SK-N-SH (cell line): Measurements from ENCODE around the gene OR52E8. TPM values are rescaled to one million over a fixed set of nuclear protein-coding genes. Genes with fewer than 3 reads are reported as not detected.

Experiments
- CTCF ChIA-PET: fragments of 300-600, 350-600 bp; formaldehyde crosslinking; extraction: SDS; loops from one replicate; lab custom pipeline; 2021; lab: Yijun Ruan, JAX
- POLR2A ChIA-PET: fragments of 350-600 bp; sonication (Branson Sonifier 250); formaldehyde crosslinking; extraction: SDS; loops from one replicate; lab custom pipeline; 2020; ENCODE audit warnings: antibody characterized with exemption, inconsistent platforms; lab: Yijun Ruan, JAX
- DNase-seq: peaks from one replicate; pipeline ENCODE4 v3.0.0; 2012
- H2AFZ ChIP-seq: fragments of 200-600 bp; sonication (generic); 2 replicates; pipeline ENCODE4 v1.8.1; 2016; ENCODE audit warnings: antibody characterized with exemption, mild to moderate bottlenecking, low read depth
- H3F3A ChIP-seq: fragments of 200-600 bp; sonication (generic); replicated peaks from 2 replicates; pipeline ENCODE3; 2016; ENCODE audit warnings: antibody characterized with exemption, mild to moderate bottlenecking; ENCODE audit not compliant: insufficient read depth
- H3K27ac ChIP-seq, 2 experiments: fragments of 200-500 bp in 1 of 2; fragments of 200-600 bp in 1 of 2; sonication (Bioruptor generic) in 1 of 2; sonication (generic), shearing (Covaris generic) in 1 of 2; 2 replicates each; pipeline versions ENCODE4 v1.5.1 to v1.6.1; 2014 to 2016; ENCODE audit warnings: low read depth in 2 of 2, inconsistent platforms in 1 of 2, low read length in 1 of 2, mild to moderate bottlenecking in 1 of 2, mixed read lengths in 1 of 2
- H3K27me3 ChIP-seq: fragments of 200-600 bp; sonication (generic), shearing (Covaris generic); 2 replicates; pipeline ENCODE4 v1.6.1; 2016; ENCODE audit warnings: mixed run types; ENCODE audit not compliant: insufficient read depth
- H3K36me3 ChIP-seq, 2 experiments: fragments of 200-500 bp in 1 of 2; fragments of 200-600 bp in 1 of 2; sonication (Bioruptor generic) in 1 of 2; sonication (generic) in 1 of 2; replicated peaks in 1 of 2; 2 replicates each; pipeline versions ENCODE3 to v1.5.1; 2014 to 2016; ENCODE audit warnings: low read length in 1 of 2, mild to moderate bottlenecking in 1 of 2; ENCODE audit not compliant: insufficient read depth in 2 of 2, control insufficient read depth in 1 of 2
- H3K4me1 ChIP-seq, 2 experiments: fragments of 200-500 bp in 1 of 2; fragments of 200-600 bp in 1 of 2; sonication (Bioruptor generic) in 1 of 2; sonication (generic), shearing (Covaris generic) in 1 of 2; 2 replicates each; pipeline versions ENCODE4 v1.5.1 to v1.6.1; 2014 to 2016; ENCODE audit warnings: low read depth in 1 of 2, low read length in 1 of 2, mixed run types in 1 of 2; ENCODE audit not compliant: insufficient read depth in 2 of 2, control insufficient read depth in 1 of 2
- H3K4me2 ChIP-seq: fragments of 200-600 bp; sonication (generic), shearing (Covaris generic); 2 replicates; pipeline ENCODE4 v1.6.1; 2017; ENCODE audit warnings: mixed run types
- H3K4me3 ChIP-seq, 2 experiments: fragments of 200-500 bp in 1 of 2; fragments of 200-600 bp in 1 of 2; sonication (Bioruptor generic) in 1 of 2; sonication (generic), shearing (Covaris generic) in 1 of 2; 2 replicates each; pipeline versions ENCODE4 v1.5.1 to v1.8.1; 2014 to 2016; ENCODE audit warnings: low read depth in 2 of 2, inconsistent platforms in 1 of 2, low read length in 1 of 2, mild to moderate bottlenecking in 1 of 2, mixed read lengths in 1 of 2, moderate library complexity in 1 of 2
- H3K79me2 ChIP-seq: fragments of 200-600 bp; sonication (generic); 2 replicates; pipeline ENCODE4 v1.8.1; 2017; ENCODE audit warnings: mild to moderate bottlenecking; ENCODE audit not compliant: insufficient read depth
- H3K9ac ChIP-seq: fragments of 200-600 bp; sonication (generic); 2 replicates; pipeline ENCODE4 v1.6.1; 2017; ENCODE audit warnings: mixed run types
- H3K9me2 ChIP-seq: fragments of 200-600 bp; sonication (generic); 2 replicates; pipeline ENCODE4 v1.6.1; 2017; ENCODE audit warnings: mixed run types
- H3K9me3 ChIP-seq: fragments of 200-600 bp; sonication (generic); 2 replicates; pipeline ENCODE4 v1.6.1; 2017; ENCODE audit warnings: mixed run types, mild to moderate bottlenecking, moderate library complexity
- H4K20me1 ChIP-seq: fragments of 200-600 bp; sonication (generic); 2 replicates; pipeline ENCODE4 v1.6.1; 2017; ENCODE audit warnings: mild to moderate bottlenecking, mixed run types; ENCODE audit not compliant: insufficient read depth
- CHD2 ChIP-seq: fragments of 150-350 bp; IDR thresholded peaks from 2 replicates; pipeline ENCODE4 v1.6.1; 2018; ENCODE audit warnings: low read length; ENCODE audit not compliant: partially characterized antibody
- ELF1 ChIP-seq: IDR thresholded peaks from 2 replicates; pipeline ENCODE4 v1.4.0; 2012
- EP300 ChIP-seq, 2 experiments: IDR thresholded peaks; 2 replicates each; pipeline versions ENCODE4 v1.4.0 to v1.6.1; 2012; ENCODE audit warnings: borderline replicate concordance in 1 of 2, low read depth in 1 of 2, low read length in 1 of 2
- EZH2phosphoT487 ChIP-seq: fragments of 200-600 bp; sonication (generic); IDR thresholded peaks from 2 replicates; pipeline ENCODE4 v1.6.1; 2017; ENCODE audit warnings: low read depth, mixed run types, mild to moderate bottlenecking, antibody characterized with exemption, moderate library complexity, borderline replicate concordance
- FOXJ3 ChIP-seq: sonication (generic); formaldehyde crosslinking; IDR thresholded peaks from 2 replicates; pipeline ENCODE4 v1.5.1; 2020; ENCODE audit warnings: mild to moderate bottlenecking, missing genetic modification reagents
- GATA2 ChIP-seq: sonication (generic); formaldehyde crosslinking; IDR thresholded peaks from 2 replicates; pipeline ENCODE4 v1.5.0; 2020; ENCODE audit warnings: mild to moderate bottlenecking, missing genetic modification reagents
- IRF3 ChIP-seq: fragments of 150-350 bp; IDR thresholded peaks from 2 replicates; pipeline ENCODE4 v1.6.1; 2016; ENCODE audit warnings: mild to moderate bottlenecking, low read depth, low read length
- MXI1 ChIP-seq: IDR thresholded peaks from 2 replicates; pipeline ENCODE4 v1.6.1; 2012; ENCODE audit warnings: mild to moderate bottlenecking, low read depth, low read length, improper control_type of control experiment
- NFIC ChIP-seq: IDR thresholded peaks from 2 replicates; pipeline ENCODE4 v1.4.0; 2012; ENCODE audit warnings: borderline replicate concordance
- PBX3 ChIP-seq: IDR thresholded peaks from 2 replicates; pipeline ENCODE4; 2012
- POLR2AphosphoS5 ChIP-seq: IDR thresholded peaks from 2 replicates; pipeline ENCODE4 v1.6.1; 2012; ENCODE audit warnings: low read depth, low read length
- RFX5 ChIP-seq: IDR thresholded peaks from 2 replicates; pipeline ENCODE4 v1.6.1; 2012; ENCODE audit warnings: mild to moderate bottlenecking, improper control_type of control experiment, low read length
- RXRA ChIP-seq: IDR thresholded peaks from 2 replicates; pipeline ENCODE4 v1.4.0; 2012; ENCODE audit warnings: low read depth, mild to moderate bottlenecking, borderline replicate concordance
- TCF12 ChIP-seq: IDR thresholded peaks from 2 replicates; pipeline ENCODE4 v1.4.0; 2012
- TEAD4 ChIP-seq: IDR thresholded peaks from 2 replicates; pipeline ENCODE4 v1.4.0; 2012; ENCODE audit warnings: mild to moderate bottlenecking, borderline replicate concordance; ENCODE audit not compliant: insufficient read depth
- WGBS: methylation state at CpG from one replicate; pipeline ENCODE4 v1.1.6; 2017; ENCODE audit warnings: low lambda C conversion rate; 5-methylcytosine and 5-hydroxymethylcytosine counted together
- polyA plus RNA-seq, 3 experiments: library from polyadenylated mRNA; depleted of rRNA; stranded (reverse); fragments of >200 nt; gene quantifications; 2 replicates each; pipeline ENCODE4 v1.2.3, GENCODE V29; 2012
- TF ChIP-seq, protein P1 (sequence below): IDR thresholded peaks from 2 replicates; pipeline ENCODE4 v1.4.0; 2012; ENCODE audit warnings: low read depth, borderline replicate concordance
- TF ChIP-seq, protein P2 (sequence below): fragments of 200-600 bp; sonication (generic); IDR thresholded peaks from 2 replicates; pipeline ENCODE4 v1.6.1; 2017; ENCODE audit warnings: antibody characterized with exemption, mild to moderate bottlenecking, moderate library complexity
- TF ChIP-seq, protein P3 (sequence below): IDR thresholded peaks from 2 replicates; pipeline ENCODE4 v1.4.0; 2012; ENCODE audit warnings: low read depth, borderline replicate concordance
- TF ChIP-seq, protein P4 (sequence below): IDR thresholded peaks from 2 replicates; pipeline ENCODE4 v1.4.0; 2012; ENCODE audit warnings: low read depth

OR52E8 gene
- polyA plus RNA-seq, 1 of the 3 experiments (the other 2 are of a cell fraction) = not detected

DNA sequence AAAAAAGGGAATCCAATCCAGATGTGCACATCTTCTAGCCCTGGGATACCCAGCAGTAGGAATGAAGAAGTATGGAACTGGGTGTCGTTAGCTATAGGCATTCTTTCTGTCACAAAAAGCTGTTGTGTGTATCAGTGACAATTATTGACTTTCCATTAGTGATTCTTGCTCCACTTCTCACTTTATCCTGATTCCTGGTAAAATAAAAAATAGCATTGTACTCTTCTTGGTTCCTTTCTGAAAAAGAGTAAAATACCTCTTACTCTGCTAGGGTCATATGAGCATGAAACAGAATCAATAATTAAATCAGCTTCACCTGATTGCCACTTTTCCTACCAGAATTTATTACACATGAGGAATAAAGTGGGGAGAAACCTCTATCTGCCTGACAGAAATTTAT is 15.7 kb downstream of the OR52E8 start, which contains the start of gene OR52E6:
OR52E6 (minus strand) TSS at position 101 of the 400 bp plus-strand sequence; CDS start at position 101, 0 bp downstream.
- 0% methylated on average over 1 of the region's 1 CpG for WGBS
- Histone ChIP-seq H3F3A (no peaks in the 10 kb centered on the region), H3K36me3 (no peaks in the 10 kb centered on the region), H3K9ac (no peak within 1 kb of the TSS), H3K27me3 (no peaks in the 10 kb centered on the region), H3K4me3 (no peak within 1 kb of the TSS), H4K20me1 (no peaks in the 10 kb centered on the region), H3K9me2 (no peaks in the 10 kb centered on the region), H3K79me2 (no peaks in the 10 kb centered on the region), H3K4me2 (no peak within 1 kb of the TSS)
- no peak for TF ChIP-seq NFIC
- TF ChIP-seq PBX3 = no peak
- TF ChIP-seq EZH2phosphoT487 = no peak
- no peak for TF ChIP-seq RFX5
- TF ChIP-seq, protein P1, sequence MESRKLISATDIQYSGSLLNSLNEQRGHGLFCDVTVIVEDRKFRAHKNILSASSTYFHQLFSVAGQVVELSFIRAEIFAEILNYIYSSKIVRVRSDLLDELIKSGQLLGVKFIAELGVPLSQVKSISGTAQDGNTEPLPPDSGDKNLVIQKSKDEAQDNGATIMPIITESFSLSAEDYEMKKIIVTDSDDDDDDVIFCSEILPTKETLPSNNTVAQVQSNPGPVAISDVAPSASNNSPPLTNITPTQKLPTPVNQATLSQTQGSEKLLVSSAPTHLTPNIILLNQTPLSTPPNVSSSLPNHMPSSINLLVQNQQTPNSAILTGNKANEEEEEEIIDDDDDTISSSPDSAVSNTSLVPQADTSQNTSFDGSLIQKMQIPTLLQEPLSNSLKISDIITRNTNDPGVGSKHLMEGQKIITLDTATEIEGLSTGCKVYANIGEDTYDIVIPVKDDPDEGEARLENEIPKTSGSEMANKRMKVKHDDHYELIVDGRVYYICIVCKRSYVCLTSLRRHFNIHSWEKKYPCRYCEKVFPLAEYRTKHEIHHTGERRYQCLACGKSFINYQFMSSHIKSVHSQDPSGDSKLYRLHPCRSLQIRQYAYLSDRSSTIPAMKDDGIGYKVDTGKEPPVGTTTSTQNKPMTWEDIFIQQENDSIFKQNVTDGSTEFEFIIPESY = no peak
- TF ChIP-seq, protein P2, sequence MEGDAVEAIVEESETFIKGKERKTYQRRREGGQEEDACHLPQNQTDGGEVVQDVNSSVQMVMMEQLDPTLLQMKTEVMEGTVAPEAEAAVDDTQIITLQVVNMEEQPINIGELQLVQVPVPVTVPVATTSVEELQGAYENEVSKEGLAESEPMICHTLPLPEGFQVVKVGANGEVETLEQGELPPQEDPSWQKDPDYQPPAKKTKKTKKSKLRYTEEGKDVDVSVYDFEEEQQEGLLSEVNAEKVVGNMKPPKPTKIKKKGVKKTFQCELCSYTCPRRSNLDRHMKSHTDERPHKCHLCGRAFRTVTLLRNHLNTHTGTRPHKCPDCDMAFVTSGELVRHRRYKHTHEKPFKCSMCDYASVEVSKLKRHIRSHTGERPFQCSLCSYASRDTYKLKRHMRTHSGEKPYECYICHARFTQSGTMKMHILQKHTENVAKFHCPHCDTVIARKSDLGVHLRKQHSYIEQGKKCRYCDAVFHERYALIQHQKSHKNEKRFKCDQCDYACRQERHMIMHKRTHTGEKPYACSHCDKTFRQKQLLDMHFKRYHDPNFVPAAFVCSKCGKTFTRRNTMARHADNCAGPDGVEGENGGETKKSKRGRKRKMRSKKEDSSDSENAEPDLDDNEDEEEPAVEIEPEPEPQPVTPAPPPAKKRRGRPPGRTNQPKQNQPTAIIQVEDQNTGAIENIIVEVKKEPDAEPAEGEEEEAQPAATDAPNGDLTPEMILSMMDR = no peak
- no peak for TF ChIP-seq POLR2AphosphoS5
- TF ChIP-seq, protein P3, sequence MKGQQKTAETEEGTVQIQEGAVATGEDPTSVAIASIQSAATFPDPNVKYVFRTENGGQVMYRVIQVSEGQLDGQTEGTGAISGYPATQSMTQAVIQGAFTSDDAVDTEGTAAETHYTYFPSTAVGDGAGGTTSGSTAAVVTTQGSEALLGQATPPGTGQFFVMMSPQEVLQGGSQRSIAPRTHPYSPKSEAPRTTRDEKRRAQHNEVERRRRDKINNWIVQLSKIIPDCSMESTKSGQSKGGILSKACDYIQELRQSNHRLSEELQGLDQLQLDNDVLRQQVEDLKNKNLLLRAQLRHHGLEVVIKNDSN = no peak
- TF ChIP-seq FOXJ3 = no peak
- TF ChIP-seq RXRA = no peak
- TF ChIP-seq CHD2 = no peak
- no peak for TF ChIP-seq TCF12
- TF ChIP-seq GATA2 (CRISPR knock-in tag) = no peak
- TF ChIP-seq, protein P4, sequence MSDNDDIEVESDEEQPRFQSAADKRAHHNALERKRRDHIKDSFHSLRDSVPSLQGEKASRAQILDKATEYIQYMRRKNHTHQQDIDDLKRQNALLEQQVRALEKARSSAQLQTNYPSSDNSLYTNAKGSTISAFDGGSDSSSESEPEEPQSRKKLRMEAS = no peak
- TF ChIP-seq ELF1 = no peak
- no peak for TF ChIP-seq MXI1
- TF ChIP-seq EP300 (IDR thresholded peaks at IDR 0.05; ENCODE audit: borderline replicate concordance in 1 of 2, low read depth in 1 of 2, low read length in 1 of 2) = no peak
- TF ChIP-seq TEAD4 = no peak
- no peak for TF ChIP-seq IRF3
- TF ChIP-seq, all 33 proteins: peak for 0
- CTCF ChIA-PET = no interaction called here
- POLR2A ChIA-PET = no interaction called here
- no peaks in the 10 kb centered on the region for H3K9me3 ChIP-seq
- H3K4me1 ChIP-seq = no peaks in the 10 kb centered on the region
- no peak within 1 kb of the TSS for H3K27ac ChIP-seq
- no peak for DNase-seq
- H2AFZ ChIP-seq = no peak within 1 kb of the TSS
